Stomach smooth muscle (tissue), 2 donors: ENCODE measurements around the gene WBP1L.
"Not testable (repeated sequence)": the region's sequence is repeated elsewhere in the genome, so short reads cannot be mapped to it uniquely, and the experiment has no call there.

Experiments
- H3K27ac ChIP-seq: one replicate; pipeline ENCODE4 v1.7.0; 2013; ENCODE audit warnings: mild to moderate bottlenecking, low read length, inconsistent platforms
- H3K27me3 ChIP-seq, 2 donors: one replicate each; pipeline ENCODE4 v1.7.0; 2013; ENCODE audit warnings: low read length in 2 of 2; ENCODE audit not compliant: insufficient read depth in 2 of 2, control insufficient read depth in 1 of 2
- H3K36me3 ChIP-seq, 2 donors: one replicate each; pipeline ENCODE4 v1.7.0; 2013; ENCODE audit warnings: low read length in 2 of 2; ENCODE audit not compliant: control insufficient read depth in 2 of 2, insufficient read depth in 2 of 2
- H3K4me1 ChIP-seq: one replicate; pipeline ENCODE4 v1.7.0; 2013; ENCODE audit warnings: low read length; ENCODE audit not compliant: control insufficient read depth, insufficient read depth
- H3K4me3 ChIP-seq, 2 donors: one replicate each; pipeline ENCODE4 v1.7.0; 2013; ENCODE audit warnings: low read length in 2 of 2
- H3K9ac ChIP-seq, 2 donors: one replicate each; pipeline ENCODE4 v1.7.0; 2013; ENCODE audit warnings: low read length in 2 of 2, mild to moderate bottlenecking in 1 of 2
- H3K9me3 ChIP-seq, 2 donors: one replicate each; pipeline ENCODE4 v1.7.0; 2013; ENCODE audit warnings: low read length in 2 of 2; ENCODE audit not compliant: control insufficient read depth in 2 of 2
- donor health status: healthy.
- donor health status: Pancreatic carcinoma.

The WBP1L gene

GRCh38 chr10:102742313-102742712 is 1.4 kb upstream of the WBP1L start:
- not testable (repeated sequence) for H3K4me3 ChIP-seq, H3K27ac ChIP-seq, H3K9me3 ChIP-seq, H3K9ac ChIP-seq, H3K4me1 ChIP-seq, H3K36me3 ChIP-seq, H3K27me3 ChIP-seq

- Histone ChIP-seq H3K36me3 (no peaks in the 10 kb centered on the region), H3K4me1 (peaks cover 8% of the 10 kb centered on the region), H3K9me3 (no peaks in the 10 kb centered on the region), H3K9ac (no peak overlapping the region), H3K4me3 (peak overlapping the region; percentile 65 to 100), H3K27me3 (no peaks in the 10 kb centered on the region), H3K27ac (no peak overlapping the region)
Observed at GRCh38 chr10:102743078-102743587, 615 bp upstream of the WBP1L start.

- H3K9ac ChIP-seq, result peak overlapping the region; percentile 97 to 98
- H3K36me3 ChIP-seq, result no peaks in the 10 kb centered on the region
- H3K9me3 ChIP-seq, result no peaks in the 10 kb centered on the region
- peak overlapping the region; percentile 98 to 100 for H3K4me3 ChIP-seq
- H3K27me3 ChIP-seq, result no peaks in the 10 kb centered on the region
- H3K27ac ChIP-seq, result peak overlapping the region; percentile 88
- H3K4me1 ChIP-seq, result peaks cover 8% of the 10 kb centered on the region
Observed at GRCh38 chr10:102744374-102745051, 765 bp downstream of the WBP1L start.

GRCh38 chr10:102745157-102745556 is 1.4 kb downstream of the WBP1L start:
- Histone ChIP-seq H3K27me3 (no peaks in the 10 kb centered on the region), H3K9ac (peak overlapping the region; percentile 97 to 98), H3K4me1 (peaks cover 8% of the 10 kb centered on the region), H3K27ac (peak overlapping the region; percentile 88), H3K9me3 (no peaks in the 10 kb centered on the region), H3K4me3 (peak overlapping the region; percentile 98 to 100), H3K36me3 (no peaks in the 10 kb centered on the region)

- no peaks in the 10 kb centered on the region for H3K9me3 ChIP-seq
- peak overlapping the region; percentile 22 to 44 for H3K4me3 ChIP-seq
- H3K36me3 ChIP-seq, result no peaks in the 10 kb centered on the region
- H3K4me1 ChIP-seq, result peaks cover 20% of the 10 kb centered on the region
- peak overlapping the region; percentile 83 for H3K27ac ChIP-seq
- no peaks in the 10 kb centered on the region for H3K27me3 ChIP-seq
- H3K9ac ChIP-seq, result no peak overlapping the region
Observed at GRCh38 chr10:102752266-102752930, 8.7 kb downstream of the WBP1L start.

- H3K27me3 ChIP-seq, result no peaks in the 10 kb centered on the region
- no peak overlapping the region for H3K9ac ChIP-seq
- H3K9me3 ChIP-seq, result no peaks in the 10 kb centered on the region
- H3K4me1 ChIP-seq, result peaks cover 20% of the 10 kb centered on the region
- no peaks in the 10 kb centered on the region for H3K36me3 ChIP-seq
- peak overlapping the region; percentile 22 to 44 for H3K4me3 ChIP-seq
- peak overlapping the region; percentile 83 for H3K27ac ChIP-seq
Observed at GRCh38 chr10:102752934-102753664, 9.4 kb downstream of the WBP1L start.

GRCh38 chr10:102753718-102754117 is 10.0 kb downstream of the WBP1L start:
- H3K27ac ChIP-seq, result peak overlapping the region; percentile 83
- H3K4me1 ChIP-seq, result peaks cover 25% of the 10 kb centered on the region
- no peaks in the 10 kb centered on the region for H3K27me3 ChIP-seq
- no peaks in the 10 kb centered on the region for H3K36me3 ChIP-seq
- H3K9ac ChIP-seq, result no peak overlapping the region
- H3K4me3 ChIP-seq, result no peak overlapping the region
- no peaks in the 10 kb centered on the region for H3K9me3 ChIP-seq

GRCh38 chr10:102757323-102757722 is 13.6 kb downstream of the WBP1L start:
- H3K4me3 ChIP-seq, result no peak overlapping the region

GRCh38 chr10:102758240-102758932 is 14.6 kb downstream of the WBP1L start:
- Histone ChIP-seq H3K4me3 (peak overlapping the region; percentile 22 to 47), H3K4me1 (peaks cover 10% of the 10 kb centered on the region), H3K9ac (peak overlapping the region; percentile 55 to 58), H3K27ac (peak overlapping the region; percentile 77), H3K36me3 (no peaks in the 10 kb centered on the region), H3K9me3 (no peaks in the 10 kb centered on the region), H3K27me3 (no peaks in the 10 kb centered on the region)

More at GRCh38 chr10:102757323-102757722, 13.6 kb downstream of the WBP1L start:
- no peaks in the 10 kb centered on the region for H3K36me3 ChIP-seq
- no peak overlapping the region for H3K27ac ChIP-seq
- H3K27me3 ChIP-seq, result no peaks in the 10 kb centered on the region
- H3K4me1 ChIP-seq, result peaks cover 18% of the 10 kb centered on the region
- H3K9ac ChIP-seq, result no peak overlapping the region
- no peaks in the 10 kb centered on the region for H3K9me3 ChIP-seq

GRCh38 chr10:102758933-102759262 is 15.2 kb downstream of the WBP1L start:
- Histone ChIP-seq H3K9ac (peak overlapping the region in 1 of 2 donors; percentile 58), H3K27ac (peak overlapping the region; percentile 77), H3K4me1 (peaks cover 11% of the 10 kb centered on the region), H3K4me3 (peak overlapping the region; percentile 22 to 47)
- not testable (repeated sequence) for H3K27me3 ChIP-seq, H3K9me3 ChIP-seq, H3K36me3 ChIP-seq
